HEK293 (cell line): Measurements from ENCODE around the gene SPDYE4.

Experiments used
- CTCF ChIA-PET: fragments of 350-600 bp; formaldehyde crosslinking; extraction: SDS; loops from one replicate; lab custom pipeline; 2021; ENCODE audit warnings: antibody characterized with exemption; lab: Yijun Ruan, JAX
- POLR2A ChIA-PET: fragments of 300-600 bp; formaldehyde crosslinking; extraction: SDS; loops from one replicate; lab custom pipeline; 2020; ENCODE audit warnings: antibody characterized with exemption, inconsistent platforms; lab: Yijun Ruan, JAX
- H3K27ac ChIP-seq: fragments of 200-500 bp; sonication (Bioruptor generic); 2 replicates; pipeline ENCODE4 v1.5.1; 2014; ENCODE audit warnings: low read depth, low read length, control low read depth, inconsistent platforms; ENCODE audit errors: extremely low read depth
- H3K36me3 ChIP-seq, 2 experiments: fragments of 200-500 bp in 1 of 2; sonication (Bioruptor generic) in 1 of 2; 1 replicate in 1 of 2; 2 replicates in 1 of 2; pipeline ENCODE4 v1.5.1; 2014 to 2017; ENCODE audit warnings: inconsistent platforms in 2 of 2, low read length in 2 of 2; ENCODE audit not compliant: control insufficient read depth in 2 of 2, insufficient read depth in 1 of 2
- H3K4me1 ChIP-seq: fragments of 200-500 bp; sonication (Bioruptor generic); 2 replicates; pipeline ENCODE4 v1.5.1; 2014; ENCODE audit warnings: mild to moderate bottlenecking, low read length, inconsistent platforms; ENCODE audit not compliant: control insufficient read depth, insufficient read depth
- H3K4me3 ChIP-seq: 2 replicates; pipeline ENCODE4 v1.5.1; 2011; ENCODE audit warnings: low read depth, mild to moderate bottlenecking, control low read depth, low read length, moderate library complexity
- H3K9me3 ChIP-seq: fragments of 200-500 bp; sonication (Bioruptor generic); 2 replicates; pipeline ENCODE4 v1.5.1; 2014; ENCODE audit warnings: low read depth, low read length, inconsistent platforms; ENCODE audit not compliant: control insufficient read depth, insufficient read depth
- GLI2 ChIP-seq: fragments of 450-650 bp; formaldehyde crosslinking; IDR thresholded peaks from 2 replicates; pipeline ENCODE4; 2017; ENCODE audit warnings: missing biosample characterization, missing genetic modification characterization, low read depth, borderline replicate concordance
- OVOL3 ChIP-seq: fragments of 450-650 bp; formaldehyde crosslinking; IDR thresholded peaks from 2 replicates; pipeline ENCODE4 v1.5.1; 2016; ENCODE audit warnings: missing biosample characterization, missing genetic modification characterization
- PRDM6 ChIP-seq: fragments of 450-650 bp; formaldehyde crosslinking; IDR thresholded peaks from 2 replicates; pipeline ENCODE4 v1.5.1; 2017; ENCODE audit warnings: missing biosample characterization, missing genetic modification characterization
- REPIN1 ChIP-seq: fragments of 450-650 bp; formaldehyde crosslinking; IDR thresholded peaks from 2 replicates; pipeline ENCODE4 v1.5.1; 2017; ENCODE audit warnings: missing biosample characterization, missing genetic modification characterization, low read depth
- SCRT1 ChIP-seq: fragments of 450-650 bp; formaldehyde crosslinking; IDR thresholded peaks from 2 replicates; pipeline ENCODE4 v1.5.1; 2016; ENCODE audit warnings: missing biosample characterization, missing genetic modification characterization, borderline replicate concordance
- ZBTB21 ChIP-seq: fragments of 450-650 bp; formaldehyde crosslinking; IDR thresholded peaks from 2 replicates; pipeline ENCODE4 v1.5.1; 2017; ENCODE audit warnings: missing biosample characterization, missing genetic modification characterization
- ZIC2 ChIP-seq: fragments of 450-650 bp; formaldehyde crosslinking; IDR thresholded peaks from 2 replicates; pipeline ENCODE4 v1.5.1; 2016; ENCODE audit warnings: missing biosample characterization, missing genetic modification characterization
- ZNF114 ChIP-seq: fragments of 450-650 bp; formaldehyde crosslinking; IDR thresholded peaks from 2 replicates; pipeline ENCODE4 v1.5.0; 2017; ENCODE audit warnings: missing biosample characterization, missing genetic modification characterization
- ZNF18 ChIP-seq: fragments of 450-650 bp; formaldehyde crosslinking; IDR thresholded peaks from 2 replicates; pipeline ENCODE4 v1.5.1; 2016; ENCODE audit warnings: missing biosample characterization, missing genetic modification characterization
- ZNF302 ChIP-seq: fragments of 450-650 bp; formaldehyde crosslinking; IDR thresholded peaks from 2 replicates; pipeline ENCODE4 v1.5.1; 2016; ENCODE audit warnings: missing biosample characterization, missing genetic modification characterization, low read depth
- ZNF354C ChIP-seq: fragments of 450-650 bp; formaldehyde crosslinking; IDR thresholded peaks from 2 replicates; pipeline ENCODE4 v1.5.1; 2016; ENCODE audit warnings: missing biosample characterization, missing genetic modification characterization, low read depth, borderline replicate concordance
- ZNF514 ChIP-seq: fragments of 450-650 bp; formaldehyde crosslinking; IDR thresholded peaks from 2 replicates; pipeline ENCODE4 v1.5.1; 2016; ENCODE audit warnings: missing biosample characterization, missing genetic modification characterization
- ZNF529 ChIP-seq: fragments of 450-650 bp; formaldehyde crosslinking; IDR thresholded peaks from 2 replicates; pipeline ENCODE4 v1.5.1; 2017; ENCODE audit warnings: missing genetic modification characterization, missing biosample characterization; ENCODE audit not compliant: insufficient replicate concordance
- ZNF530 ChIP-seq: fragments of 450-650 bp; formaldehyde crosslinking; IDR thresholded peaks from 2 replicates; pipeline ENCODE4 v1.5.1; 2016; ENCODE audit warnings: low read depth, missing biosample characterization, missing genetic modification characterization
- ZNF555 ChIP-seq: fragments of 450-650 bp; formaldehyde crosslinking; conservative IDR thresholded peaks from 2 replicates; pipeline ENCODE4 v1.5.1; 2017; ENCODE audit warnings: missing biosample characterization, mild to moderate bottlenecking, missing genetic modification characterization, inconsistent platforms
- ZNF585B ChIP-seq: fragments of 450-650 bp; formaldehyde crosslinking; IDR thresholded peaks from 2 replicates; pipeline ENCODE4 v1.5.1; 2016; ENCODE audit warnings: missing biosample characterization, missing genetic modification characterization
- ZNF645 ChIP-seq: fragments of 450-650 bp; formaldehyde crosslinking; IDR thresholded peaks from 2 replicates; pipeline ENCODE4; 2016; ENCODE audit warnings: missing biosample characterization, missing genetic modification characterization
- ZNF660 ChIP-seq: fragments of 450-650 bp; IDR thresholded peaks from 2 replicates; pipeline ENCODE4 v1.5.1; 2018; ENCODE audit warnings: missing biosample characterization, mild to moderate bottlenecking, missing genetic modification characterization
- ZNF692 ChIP-seq: fragments of 450-650 bp; formaldehyde crosslinking; IDR thresholded peaks from 2 replicates; pipeline ENCODE4 v1.5.1; 2016; ENCODE audit warnings: missing biosample characterization, missing genetic modification characterization
- ZNF76 ChIP-seq: fragments of 450-650 bp; formaldehyde crosslinking; IDR thresholded peaks from 2 replicates; pipeline ENCODE4; 2016; ENCODE audit warnings: low read depth, missing biosample characterization, missing genetic modification characterization, borderline replicate concordance
- ZNF776 ChIP-seq: fragments of 450-650 bp; formaldehyde crosslinking; IDR thresholded peaks from 2 replicates; pipeline ENCODE4 v1.5.0; 2017; ENCODE audit warnings: missing biosample characterization, missing genetic modification characterization, borderline replicate concordance
- ZNF791 ChIP-seq: fragments of 450-650 bp; formaldehyde crosslinking; IDR thresholded peaks from 2 replicates; pipeline ENCODE4 v1.5.1; 2016; ENCODE audit warnings: missing biosample characterization, missing genetic modification characterization
- TF ChIP-seq, protein P1 (sequence below): sonication (generic); formaldehyde crosslinking; IDR thresholded peaks from 2 replicates; pipeline ENCODE4 v1.8.1; 2022; ENCODE audit warnings: mild to moderate bottlenecking, moderate library complexity, missing genetic modification reagents

SPDYE4 gene

GRCh38 chr17:8741771-8742170, 16.6 kb downstream of the SPDYE4 start (continued):
- TF ChIP-seq ZNF18 (tag by site-specific recombination) (no peak), ZNF302 (tag by site-specific recombination) (no peak), ZNF530 (tag by site-specific recombination) (no peak), ZBTB21 (no peak), ZNF776 (no peak), PRDM6 (tag by site-specific recombination) (no peak)

- Histone ChIP-seq H3K4me1 (no peaks in the 10 kb centered on the region), H3K9me3 (no peaks in the 10 kb centered on the region), H3K4me3 (no peak overlapping the region), H3K27ac (no peak overlapping the region), H3K36me3 (no peaks in the 10 kb centered on the region)
- no peak for TF ChIP-seq ZNF76
- no peak for TF ChIP-seq ZNF514
- TF ChIP-seq PRDM6 (tag by site-specific recombination): no peak
- no peak for TF ChIP-seq ZIC2 (tag by site-specific recombination)
- TF ChIP-seq ZNF354C (tag by site-specific recombination): no peak
- no peak for TF ChIP-seq GLI2 (tag by site-specific recombination)
- no peak for TF ChIP-seq ZNF529 (tag by site-specific recombination)
- TF ChIP-seq ZNF114 (tag by site-specific recombination): no peak
- TF ChIP-seq REPIN1 (tag by site-specific recombination): no peak
- no peak for TF ChIP-seq ZNF645 (tag by site-specific recombination)
- TF ChIP-seq OVOL3 (tag by site-specific recombination): no peak
- no peak for TF ChIP-seq ZNF791 (tag by site-specific recombination)
- no peak for TF ChIP-seq ZNF555
- TF ChIP-seq ZNF660 (tag by site-specific recombination): no peak
- TF ChIP-seq ZNF776: no peak
- no peak for TF ChIP-seq SCRT1 (tag by site-specific recombination)
- TF ChIP-seq ZNF585B (tag by site-specific recombination): no peak
- TF ChIP-seq, protein P1, sequence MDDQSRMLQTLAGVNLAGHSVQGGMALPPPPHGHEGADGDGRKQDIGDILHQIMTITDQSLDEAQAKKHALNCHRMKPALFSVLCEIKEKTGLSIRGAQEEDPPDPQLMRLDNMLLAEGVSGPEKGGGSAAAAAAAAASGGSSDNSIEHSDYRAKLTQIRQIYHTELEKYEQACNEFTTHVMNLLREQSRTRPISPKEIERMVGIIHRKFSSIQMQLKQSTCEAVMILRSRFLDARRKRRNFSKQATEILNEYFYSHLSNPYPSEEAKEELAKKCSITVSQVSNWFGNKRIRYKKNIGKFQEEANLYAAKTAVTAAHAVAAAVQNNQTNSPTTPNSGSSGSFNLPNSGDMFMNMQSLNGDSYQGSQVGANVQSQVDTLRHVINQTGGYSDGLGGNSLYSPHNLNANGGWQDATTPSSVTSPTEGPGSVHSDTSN (CRISPR knock-in tag): no peak
- no peak for TF ChIP-seq ZNF692 (tag by site-specific recombination)
- CTCF ChIA-PET: interaction anchor here (0.6 kb wide), 1 partner anchor 36 kb away, joined by 3 read pairs; no protein-coding TSS in a partner anchor
- POLR2A ChIA-PET: no interaction called here
Observed at GRCh38 chr17:8741366-8741765, 17.0 kb downstream of the SPDYE4 start.
